Activated gamma-delta T cell treated with Interleukin-2 at 50 U/mL for 16 hours (primary cell): ENCODE data around the gene CD164L2.

Experiments used
- DNase-seq: peaks from one replicate; pipeline ENCODE4 v3.0.0-alpha.2; 2020

Gene CD164L2

GRCh38 chr1:27342778-27343638, 40.1 kb downstream of the CD164L2 start:
- DNase-seq = peak; percentile 86

DNA sequence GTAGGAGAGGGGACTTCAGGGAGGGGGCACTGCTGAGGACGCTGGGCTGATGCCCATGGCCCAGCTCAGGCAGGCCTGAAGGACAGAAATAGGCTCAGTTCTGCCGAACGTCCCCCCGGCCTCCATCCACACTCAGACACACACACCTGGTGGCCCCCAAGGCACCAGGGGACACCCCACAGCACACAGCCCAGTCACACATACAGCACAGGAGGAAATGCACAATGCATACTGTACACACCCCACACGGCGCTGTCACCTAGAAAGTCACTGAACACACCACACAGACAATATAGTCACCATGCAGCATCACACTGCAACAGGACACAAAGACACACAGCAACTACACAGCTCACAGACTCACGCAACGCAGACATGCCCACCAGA, 40.7 kb downstream of the CD164L2 start:
- peak; percentile 34 for DNase-seq

DNA sequence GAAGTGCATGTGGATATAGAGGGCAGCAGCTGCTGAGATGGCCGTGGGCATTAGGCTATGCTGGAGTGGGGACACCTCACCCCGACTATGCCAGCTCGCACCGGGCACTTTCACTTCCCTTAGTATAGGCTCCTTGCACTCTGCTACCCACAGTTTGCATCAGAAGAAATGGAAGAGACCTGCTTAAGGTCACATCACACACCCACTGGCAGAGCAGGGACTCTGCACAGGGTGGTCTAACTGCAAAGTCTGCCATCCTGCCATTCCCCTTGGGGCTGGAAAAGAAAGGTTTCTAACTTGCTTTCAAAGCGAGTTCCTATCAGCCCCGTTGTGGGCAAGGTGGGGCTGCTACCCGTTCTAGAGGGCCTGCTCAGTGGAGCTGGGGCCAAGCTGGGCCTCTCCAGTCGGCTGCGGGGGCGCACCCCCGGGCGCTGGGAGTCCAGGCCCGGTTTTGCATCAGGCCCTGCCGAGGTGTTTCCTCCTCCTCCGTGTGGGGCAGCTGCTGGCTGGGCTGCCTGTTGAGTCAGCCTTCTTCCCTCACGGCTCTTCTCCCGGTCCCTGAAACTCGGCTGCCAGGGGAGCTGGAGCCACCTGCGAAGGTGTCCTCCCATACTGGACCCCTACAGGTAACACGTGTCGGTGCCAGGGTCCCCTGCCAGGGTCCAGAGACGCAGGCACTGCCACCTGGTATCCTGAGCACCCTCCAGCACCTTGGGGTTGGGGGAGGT, 41.4 kb downstream of the CD164L2 start, which contains the start of gene SYTL1:
TSS of gene SYTL1 (plus strand) at position 498 of the 728 bp plus-strand sequence. CDS start 3,313 bp downstream, outside the sequence.
- DNase-seq = peak; percentile 70

- DNase-seq = no peak
Measured at GRCh38 chr1:27339213-27339612, 43.9 kb downstream of the CD164L2 start.

GRCh38 chr1:27338751-27339150, 44.4 kb downstream of the CD164L2 start:
- DNase-seq = no peak

- no peak for DNase-seq
Measured at GRCh38 chr1:27336756-27337155, 46.4 kb downstream of the CD164L2 start.

GRCh38 chr1:27335506-27336422, 47.4 kb downstream of the CD164L2 start:
- DNase-seq = no peak

DNA sequence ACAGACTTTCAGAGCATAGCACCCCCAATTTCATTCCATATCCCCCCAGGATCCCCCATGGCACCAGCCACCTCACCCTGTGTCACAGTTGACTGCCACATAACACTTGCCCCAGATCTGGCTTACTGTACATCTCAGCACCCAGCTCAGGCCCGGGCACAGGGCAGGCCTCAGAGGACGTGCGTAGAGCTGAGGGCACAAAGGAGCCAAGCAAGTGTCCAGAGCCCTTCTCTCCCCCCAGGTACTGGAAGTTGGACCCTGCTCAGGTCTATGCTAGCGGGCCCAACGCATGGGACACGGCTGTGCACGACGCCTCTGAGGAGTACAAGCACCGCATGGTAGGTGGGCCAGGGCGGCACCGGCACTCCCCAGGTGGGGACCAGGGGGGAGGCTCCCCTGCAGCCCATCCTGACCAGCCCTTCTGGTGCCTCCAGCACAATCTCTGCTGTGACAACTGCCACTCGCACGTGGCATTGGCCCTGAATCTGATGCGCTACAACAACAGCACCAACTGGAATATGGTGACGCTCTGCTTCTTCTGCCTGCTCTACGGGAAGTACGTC, 49.3 kb downstream of the CD164L2 start:
- DNase-seq = no peak

GRCh38 chr1:27332536-27333281, 50.4 kb downstream of the CD164L2 start:
- DNase-seq = peak; percentile 59

DNA sequence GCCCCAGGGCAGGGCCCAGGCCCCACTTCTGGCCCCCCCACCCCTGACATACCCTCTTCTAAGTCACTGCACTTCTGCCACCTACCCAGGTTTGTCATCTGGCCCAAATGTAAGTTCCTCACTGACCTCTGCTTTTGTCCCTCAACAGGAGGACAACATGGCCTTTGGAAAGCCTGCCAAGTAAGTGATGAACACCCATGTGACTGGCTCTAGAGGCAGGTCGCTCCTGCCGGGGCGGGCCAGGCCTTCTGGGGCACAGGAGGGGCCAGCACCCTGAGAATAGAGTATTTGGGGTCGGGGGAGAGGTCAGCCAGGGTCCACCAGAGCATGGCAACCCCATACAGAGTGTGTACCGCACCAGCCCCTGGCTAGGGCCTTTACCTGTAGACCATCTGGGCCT, 51.2 kb downstream of the CD164L2 start:
- no peak for DNase-seq

DNA sequence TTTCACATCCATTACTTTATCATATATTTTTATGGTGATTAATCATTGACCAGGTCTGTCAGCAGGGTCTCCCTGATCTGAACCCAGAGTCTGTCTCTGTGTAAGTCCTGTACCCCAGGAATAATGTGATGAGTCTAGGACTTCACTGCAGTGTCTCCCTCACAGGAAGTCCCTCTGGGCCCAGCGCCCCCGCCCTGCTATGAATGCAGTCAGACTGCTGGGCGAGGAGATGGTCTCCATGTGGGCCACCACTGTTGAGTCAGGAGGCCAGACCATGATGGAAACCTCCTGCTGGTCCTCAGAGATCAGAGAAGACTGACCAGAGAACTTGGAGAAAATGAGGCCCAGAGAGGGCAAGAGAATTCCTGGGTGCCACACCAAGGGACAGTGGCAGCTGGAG, 51.7 kb downstream of the CD164L2 start:
- no peak for DNase-seq

DNA sequence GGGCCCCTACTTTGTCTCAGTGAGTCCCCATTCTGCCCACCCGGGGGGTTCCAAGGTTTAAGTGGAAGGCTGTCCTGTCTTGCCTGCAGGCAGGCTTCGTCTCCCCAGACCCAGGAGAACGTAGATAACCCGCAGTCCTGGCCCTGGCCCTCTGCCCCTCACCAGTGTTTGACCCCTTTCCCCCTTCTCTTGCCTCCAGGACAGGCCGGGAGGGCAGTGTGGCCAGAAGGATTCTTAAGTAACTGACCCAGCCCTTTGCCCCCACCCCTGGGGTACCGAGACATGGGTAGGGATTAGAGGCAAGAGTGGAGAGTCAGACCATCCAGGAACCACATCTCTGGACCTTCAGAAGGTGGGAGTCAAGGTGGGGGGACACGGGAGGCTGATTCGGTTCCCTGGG, 52.3 kb downstream of the CD164L2 start:
- no peak for DNase-seq
